DMS53 treated with DMSO at 0.1 percent for 48 hours (cell line): ENCODE results near the gene HTRA2.

ENCODE experiments used
- DNase-seq: peaks from one replicate; lab custom pipeline; 2025; ENCODE audit not compliant: unreplicated experiment; lab: John Stamatoyannopoulos, UW

Gene HTRA2

GRCh38 chr2:74515271-74515980, 14.3 kb upstream of the HTRA2 start:
- DNase-seq, result no peak

GRCh38 chr2:74515981-74516633, 13.6 kb upstream of the HTRA2 start:
- DNase-seq, result peak; percentile 52

- DNase-seq, result no peak
Observed at GRCh38 chr2:74516650-74517049, 13.1 kb upstream of the HTRA2 start.

- no peak for DNase-seq
Observed at GRCh38 chr2:74522516-74522915, 7.2 kb upstream of the HTRA2 start.

GRCh38 chr2:74524005-74524404, 5.7 kb upstream of the HTRA2 start:
- no peak for DNase-seq

GRCh38 chr2:74524955-74525716, 4.6 kb upstream of the HTRA2 start:
- DNase-seq, result no peak

- peak; percentile 18 for DNase-seq
Observed at GRCh38 chr2:74525717-74526648, 3.8 kb upstream of the HTRA2 start, which contains the start of gene DQX1. DQX1 (minus strand) TSS chr2:74526231; CDS start chr2:74525729, 502 bp downstream.

- no peak for DNase-seq
Observed at GRCh38 chr2:74526649-74527230, 3.0 kb upstream of the HTRA2 start.

- no peak for DNase-seq
Observed at GRCh38 chr2:74527741-74528140, 2.0 kb upstream of the HTRA2 start.

GRCh38 chr2:74528600-74529356, 955 bp upstream of the HTRA2 start:
- no peak for DNase-seq

GRCh38 chr2:74530239-74531187, 780 bp downstream of the HTRA2 start:
- DNase-seq, result peak; percentile 18

- DNase-seq, result no peak
Observed at GRCh38 chr2:74531666-74532065, 1.9 kb downstream of the HTRA2 start.

- peak; percentile 32 for DNase-seq
Observed at GRCh38 chr2:74532222-74532621, 2.5 kb downstream of the HTRA2 start.

GRCh38 chr2:74533464-74533863, 3.7 kb downstream of the HTRA2 start:
- no peak for DNase-seq

GRCh38 chr2:74534411-74534810, 4.7 kb downstream of the HTRA2 start:
- no peak for DNase-seq

- DNase-seq, result no peak
Observed at GRCh38 chr2:74535440-74535965, 5.8 kb downstream of the HTRA2 start.

GRCh38 chr2:74536166-74536950, 6.6 kb downstream of the HTRA2 start:
- DNase-seq, result no peak

- DNase-seq, result no peak
Observed at GRCh38 chr2:74537140-74537539, 7.4 kb downstream of the HTRA2 start.
